Keratinocyte (primary cell): ENCODE results near the gene TP53I13. TPM values are rescaled to one million over a fixed set of nuclear protein-coding genes. Genes with fewer than 3 reads are reported as not detected.
A peak's percentile ranks its signal among the peaks of the same experiment; 100 is the strongest.

ENCODE experiments used
- DNase-seq: peaks from one replicate; pipeline ENCODE4 v3.0.0-alpha.2; 2011; ENCODE audit warnings: low read depth, missing footprints, low spot score
- FAIRE-seq: peaks from 2 replicates; lab custom pipeline; 2011; peaks lifted over from hg19 to GRCh38; lab: Jason Lieb, UNC
- H2AFZ ChIP-seq: 2 replicates; pipeline ENCODE4 v1.6.0; 2012; ENCODE audit warnings: low read length, control low read depth, inconsistent platforms; ENCODE audit not compliant: control insufficient read depth
- H3K27ac ChIP-seq: 2 replicates; pipeline ENCODE4 v1.5.1; 2011; ENCODE audit warnings: low read length; ENCODE audit not compliant: control insufficient read depth, insufficient read depth
- H3K27me3 ChIP-seq: 3 replicates; pipeline ENCODE4 v1.6.0; 2011; ENCODE audit warnings: low read length; ENCODE audit not compliant: control insufficient read depth, insufficient read depth; ENCODE audit errors: extremely low read depth
- H3K36me3 ChIP-seq, 2 experiments: 2 replicates in 1 of 2; 3 replicates in 1 of 2; pipeline ENCODE4 v1.5.1; 2011; ENCODE audit warnings: low read length in 2 of 2, mild to moderate bottlenecking in 1 of 2; ENCODE audit not compliant: control insufficient read depth in 2 of 2, insufficient read depth in 2 of 2; ENCODE audit errors: extremely low read depth in 1 of 2
- H3K4me1 ChIP-seq: 3 replicates; pipeline ENCODE4 v1.5.1; 2011; ENCODE audit warnings: low read length; ENCODE audit not compliant: control insufficient read depth, insufficient read depth; ENCODE audit errors: extremely low read depth
- H3K4me2 ChIP-seq: 3 replicates; pipeline ENCODE4 v1.6.0; 2011; ENCODE audit warnings: low read depth, low read length; ENCODE audit not compliant: control insufficient read depth, insufficient read depth; ENCODE audit errors: extremely low read depth
- H3K4me3 ChIP-seq, 3 experiments: fragments of 200-600 bp in 1 of 3; sonication (generic) in 1 of 3; 2 replicates in 2 of 3; 3 replicates in 1 of 3; pipeline ENCODE4 v1.5.1; 2011 to 2016; ENCODE audit warnings: low read length in 3 of 3, mild to moderate bottlenecking in 3 of 3, control low read depth in 2 of 3, inconsistent platforms in 1 of 3, low read depth in 1 of 3, mixed read lengths in 1 of 3, mixed run types in 1 of 3, moderate library complexity in 1 of 3; ENCODE audit not compliant: control insufficient read depth in 2 of 3, insufficient read depth in 2 of 3; ENCODE audit errors: extremely low read depth in 1 of 3
- H3K79me2 ChIP-seq: 2 replicates; pipeline ENCODE4 v1.6.0; 2012; ENCODE audit warnings: low read length; ENCODE audit not compliant: control insufficient read depth, insufficient read depth
- H3K9ac ChIP-seq: 3 replicates; pipeline ENCODE4 v1.6.0; 2011; ENCODE audit warnings: low read length; ENCODE audit not compliant: control insufficient read depth, insufficient read depth; ENCODE audit errors: extremely low read depth
- H3K9me1 ChIP-seq: 3 replicates; pipeline ENCODE4 v1.6.0; 2011; ENCODE audit warnings: low read length; ENCODE audit not compliant: control insufficient read depth, insufficient read depth; ENCODE audit errors: extremely low read depth
- H3K9me3 ChIP-seq: 2 replicates; pipeline ENCODE4 v1.5.1; 2012; ENCODE audit warnings: low read depth, low read length; ENCODE audit not compliant: control insufficient read depth
- H4K20me1 ChIP-seq: 3 replicates; pipeline ENCODE4 v1.6.0; 2011; ENCODE audit warnings: low read length; ENCODE audit not compliant: control insufficient read depth, insufficient read depth; ENCODE audit errors: extremely low read depth
- CTCF ChIP-seq, 3 experiments: IDR thresholded peaks in 1 of 3; conservative IDR thresholded peaks in 1 of 3; optimal IDR thresholded peaks in 1 of 3; 2 replicates in 2 of 3; 3 replicates in 1 of 3; pipeline versions ENCODE3 to v1.5.1; 2011; ENCODE audit warnings: low read length in 3 of 3, mild to moderate bottlenecking in 3 of 3, moderate library complexity in 2 of 3, control low read depth in 1 of 3, inconsistent platforms in 1 of 3; ENCODE audit not compliant: insufficient read depth in 2 of 3; ENCODE audit errors: extremely low read depth in 1 of 3
- EZH2 ChIP-seq: IDR thresholded peaks from one replicate; pipeline ENCODE4 v1.6.1; 2012; ENCODE audit warnings: inconsistent platforms, mild to moderate bottlenecking, low read length, moderate library complexity
- dilution Hi-C: fragments of 300-500 bp; cut with MboI; formaldehyde crosslinking; loops from one replicate; pipeline ENCODE4 v1.7.0; 2020; ENCODE audit warnings: low sequenced_read_pairs; ENCODE audit not compliant: extremely low pct_ligation_motif_present
- polyA plus RNA-seq, 5 experiments: library from polyadenylated mRNA; depleted of rRNA in 3 of 5; stranded (reverse) in 3 of 5; stranded (forward) in 1 of 5; unstranded in 1 of 5; fragments of >200 nt; gene quantifications; 1 replicate in 1 of 5; 2 replicates in 3 of 5; 3 replicates in 1 of 5; pipeline versions ENCODE4 v1.2.1 to v1.2.3, GENCODE V29; 2011 to 2012; ENCODE audit warnings: missing spikeins in 2 of 5, low read depth in 1 of 5, low replicate concordance in 1 of 5

The TP53I13 gene
- polyA plus RNA-seq, 1 donor (not counting 4 experiments of a cell fraction or from before 2014, with no cell fraction given), result 11.9 TPM

DNA sequence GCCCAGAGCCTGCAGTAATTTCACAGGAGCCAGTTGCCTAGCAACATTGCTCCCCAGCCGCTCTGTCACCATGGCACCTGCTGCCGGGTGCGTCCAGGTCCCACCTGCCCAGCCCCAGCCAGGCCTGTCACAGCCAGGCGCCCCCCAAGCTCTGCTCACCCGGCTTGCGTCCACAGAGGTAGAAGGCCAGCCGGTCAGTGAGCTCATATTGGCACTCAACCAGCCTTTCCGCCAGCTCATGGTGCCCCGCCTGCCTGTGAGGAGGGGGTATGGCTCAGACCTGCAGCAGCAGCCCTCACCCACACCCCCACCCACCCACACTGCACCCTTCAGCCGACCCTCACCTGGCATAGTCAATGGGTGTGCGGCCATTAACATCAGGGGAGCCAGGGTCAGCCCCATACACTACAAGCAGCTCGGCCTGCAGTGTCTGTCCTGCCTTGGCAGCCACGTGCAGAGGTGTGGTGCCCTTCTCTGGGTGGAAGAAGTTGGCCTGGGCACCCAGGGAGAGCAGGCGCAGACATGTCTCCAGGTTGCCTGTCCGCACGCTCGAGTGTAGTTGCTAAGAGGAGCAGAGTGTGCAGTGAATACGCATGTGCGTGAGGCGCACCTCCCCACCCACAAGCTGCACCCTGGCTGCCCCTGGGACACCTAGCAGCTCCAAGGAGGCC is 13.2 kb downstream of the TP53I13 start:
- DNase-seq (no peak), FAIRE-seq (peak; percentile 97)
- Histone ChIP-seq H2AFZ (no peak overlapping the region), H3K4me1 (peaks cover 58% of the 10 kb centered on the region), H3K4me2 (peak overlapping the region; percentile 55), H3K27me3 (no peaks in the 10 kb centered on the region), H3K79me2 (peaks cover 46% of the 10 kb centered on the region), H3K36me3 (peaks cover 36 to 48% of the 10 kb centered on the region in 2 experiments), H3K9me1 (peaks cover 22% of the 10 kb centered on the region), H3K9me3 (no peaks in the 10 kb centered on the region), H3K9ac (peak overlapping the region; percentile 4), H4K20me1 (peaks cover 25% of the 10 kb centered on the region), H3K27ac (peak overlapping the region; percentile 71), H3K4me3 (peak overlapping the region in 1 of 3 experiments; percentile 25)
- TF ChIP-seq CTCF (optimal IDR thresholded peaks at IDR 0.05 in 1 of 3, IDR thresholded peaks at IDR 0.05 in 1 of 3, conservative IDR thresholded peaks at IDR 0.05 in 1 of 3; ENCODE audit: extremely low read depth in 1 of 3, insufficient read depth in 2 of 3, low read length in 3 of 3) (no peak), EZH2 (no peak)
- dilution Hi-C loops, result no loop called here

GRCh38 chr17:29582254-29582765 is 13.8 kb downstream of the TP53I13 start:
- dilution Hi-C loops, result no loop called here
- peaks cover 25% of the 10 kb centered on the region for H4K20me1 ChIP-seq
- H3K79me2 ChIP-seq, result peaks cover 52% of the 10 kb centered on the region
- H3K27ac ChIP-seq, result peak overlapping the region; percentile 71
- DNase-seq (no peak), FAIRE-seq (no peak)
- H3K4me1 ChIP-seq, result peaks cover 64% of the 10 kb centered on the region
- no peaks in the 10 kb centered on the region for H3K9me3 ChIP-seq
- H3K36me3 ChIP-seq, result peaks cover 33 to 44% of the 10 kb centered on the region in 2 experiments
- H3K4me2 ChIP-seq, result peak overlapping the region; percentile 55
- no peak overlapping the region for H3K9ac ChIP-seq
- H3K4me3 ChIP-seq, result peak overlapping the region in 1 of 3 experiments; percentile 25
- no peaks in the 10 kb centered on the region for H3K27me3 ChIP-seq
- peaks cover 22% of the 10 kb centered on the region for H3K9me1 ChIP-seq
- no peak overlapping the region for H2AFZ ChIP-seq
- TF ChIP-seq EZH2, result no peak
